ENCODE data around the gene S100A10. TPM values are rescaled to one million over a fixed set of nuclear protein-coding genes. Genes with fewer than 3 reads are reported as not detected.

Gene S100A10
- total and polyA plus RNA-seq, 4 donors = 7.0 to 99.5 (median 35.4) TPM

DNA sequence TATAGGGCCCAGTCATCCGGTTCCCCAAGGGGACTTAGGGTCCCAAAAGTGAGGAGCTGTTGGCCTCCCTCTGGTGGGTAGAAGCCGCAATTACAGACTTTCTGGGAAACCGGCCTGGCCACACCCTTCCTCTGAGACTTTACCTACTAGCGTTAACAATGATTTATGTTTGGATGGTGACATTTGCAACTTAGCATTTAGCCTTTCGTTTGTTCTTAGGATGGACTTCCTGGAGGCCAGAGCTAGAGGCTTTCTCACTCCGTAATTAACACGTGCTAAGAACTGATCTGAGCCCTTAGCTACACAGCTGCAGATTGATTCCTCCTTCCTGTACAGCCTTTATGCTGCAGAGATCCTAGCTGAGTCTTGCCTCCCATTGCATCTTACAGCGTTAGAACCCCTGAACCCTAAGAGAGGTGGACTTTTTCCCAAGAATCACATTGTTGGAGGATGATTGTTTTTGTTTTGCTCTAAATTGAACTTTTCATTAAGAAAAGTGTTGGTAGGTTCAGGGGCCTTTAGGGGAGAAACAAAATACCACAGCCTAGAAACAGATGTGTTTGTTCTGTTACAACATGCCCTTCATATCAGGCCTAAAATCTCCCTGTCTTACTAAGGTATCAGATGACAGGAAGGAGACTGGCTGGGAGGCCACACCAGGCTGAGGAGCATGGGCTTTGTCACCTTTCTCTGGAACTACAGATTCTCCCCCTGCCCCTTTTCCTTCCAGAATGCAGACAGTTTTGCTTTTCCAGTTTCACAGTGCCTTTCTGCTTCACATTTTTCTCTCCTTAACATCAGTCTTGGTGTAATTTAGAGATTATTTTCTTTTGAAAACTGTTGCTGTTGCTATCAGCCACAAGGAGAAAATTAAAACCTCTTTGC lies 41.2 kb upstream of the S100A10 start:
- Histone ChIP-seq H3K36me3 (ENCODE audit: control insufficient read depth in 4 of 4, insufficient read depth in 3 of 4, low read depth in 1 of 4, low read length in 3 of 4) (peaks cover 0 to 3% (median 0%) of the 10 kb centered on the region in 4 donors), H3K27me3 (ENCODE audit: control insufficient read depth in 4 of 4, insufficient read depth in 4 of 4, low read length in 3 of 4) (peaks cover 0 to 2% (median 0%) of the 10 kb centered on the region in 4 donors), H3K27ac (ENCODE audit: low read depth in 1 of 2, low read length in 2 of 2) (peak overlapping the region; percentile 80 to 93), H3K9me3 (ENCODE audit: control insufficient read depth in 4 of 4, low read length in 3 of 4) (no peaks in the 10 kb centered on the region), H3K4me1 (ENCODE audit: control insufficient read depth in 4 of 4, insufficient read depth in 4 of 4, low read length in 3 of 4) (peaks cover 3 to 14% (median 6%) of the 10 kb centered on the region in 4 donors), H3K9ac (ENCODE audit: low read depth in 1 of 2, low read length in 2 of 2) (peak overlapping the region; percentile 15 to 75), H3K4me3 (ENCODE audit: low read depth in 1 of 3, low read length in 3 of 3) (peak overlapping the region; percentile 35 to 58 (median 56))
- 38% methylated on average over 8 of the region's 8 CpGs for WGBS
- peak; percentile 33 for TF ChIP-seq CTCF (IDR thresholded peaks at IDR 0.05; ENCODE audit: low read depth, low read length, missing input control)
- no peak for TF ChIP-seq JUND (IDR thresholded peaks at IDR 0.05)
- peak; percentile 13 for TF ChIP-seq SP1 (IDR thresholded peaks at IDR 0.05)
- no peak for TF ChIP-seq FOXA2 (IDR thresholded peaks at IDR 0.05)
- TF ChIP-seq RXRA (IDR thresholded peaks at IDR 0.05) = no peak
- TF ChIP-seq ATF3 (IDR thresholded peaks at IDR 0.05) = no peak
- no peak for TF ChIP-seq FOXA1 (IDR thresholded peaks at IDR 0.05)
- TF ChIP-seq RAD21 (IDR thresholded peaks at IDR 0.05) = no peak
- TF ChIP-seq HNF4G (IDR thresholded peaks at IDR 0.05) = no peak
- TF ChIP-seq, protein P1, sequence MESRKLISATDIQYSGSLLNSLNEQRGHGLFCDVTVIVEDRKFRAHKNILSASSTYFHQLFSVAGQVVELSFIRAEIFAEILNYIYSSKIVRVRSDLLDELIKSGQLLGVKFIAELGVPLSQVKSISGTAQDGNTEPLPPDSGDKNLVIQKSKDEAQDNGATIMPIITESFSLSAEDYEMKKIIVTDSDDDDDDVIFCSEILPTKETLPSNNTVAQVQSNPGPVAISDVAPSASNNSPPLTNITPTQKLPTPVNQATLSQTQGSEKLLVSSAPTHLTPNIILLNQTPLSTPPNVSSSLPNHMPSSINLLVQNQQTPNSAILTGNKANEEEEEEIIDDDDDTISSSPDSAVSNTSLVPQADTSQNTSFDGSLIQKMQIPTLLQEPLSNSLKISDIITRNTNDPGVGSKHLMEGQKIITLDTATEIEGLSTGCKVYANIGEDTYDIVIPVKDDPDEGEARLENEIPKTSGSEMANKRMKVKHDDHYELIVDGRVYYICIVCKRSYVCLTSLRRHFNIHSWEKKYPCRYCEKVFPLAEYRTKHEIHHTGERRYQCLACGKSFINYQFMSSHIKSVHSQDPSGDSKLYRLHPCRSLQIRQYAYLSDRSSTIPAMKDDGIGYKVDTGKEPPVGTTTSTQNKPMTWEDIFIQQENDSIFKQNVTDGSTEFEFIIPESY (IDR thresholded peaks at IDR 0.05) = no peak
- TF ChIP-seq HNF4A (conservative IDR thresholded peaks at IDR 0.05) = no peak
- peak; percentile 53 for DNase-seq (ENCODE audit: low spot score)

DNA sequence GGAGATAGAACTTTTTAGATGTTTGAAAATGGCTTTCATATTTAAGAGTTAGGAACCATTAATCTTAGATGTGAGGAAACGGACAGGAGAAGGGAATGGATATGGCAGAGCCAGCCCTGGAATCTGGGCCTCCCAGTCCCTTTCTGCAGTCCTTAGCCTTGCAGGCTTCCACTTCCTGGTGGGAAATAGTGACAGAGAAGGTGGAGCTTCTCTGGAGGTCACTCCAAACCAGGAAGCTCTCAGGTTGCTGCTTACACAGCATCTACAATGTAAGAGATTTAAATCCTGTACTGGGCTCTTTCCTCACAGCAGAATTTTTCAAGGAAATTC lies 40.6 kb upstream of the S100A10 start:
- no peaks in the 10 kb centered on the region for H3K9me3 ChIP-seq (ENCODE audit: control insufficient read depth in 4 of 4, low read length in 3 of 4)
- WGBS = 72% methylated on average over 1 of the region's 1 CpG
- no peak overlapping the region for H3K27ac ChIP-seq (ENCODE audit: low read depth in 1 of 2, low read length in 2 of 2)
- TF ChIP-seq HNF4G (IDR thresholded peaks at IDR 0.05) (no peak), CTCF (IDR thresholded peaks at IDR 0.05; ENCODE audit: low read depth, low read length, missing input control) (no peak), GABPA (IDR thresholded peaks at IDR 0.05 in 1 of 2, conservative IDR thresholded peaks at IDR 0.05 in 1 of 2) (no peak), JUND (IDR thresholded peaks at IDR 0.05) (no peak), SP1 (IDR thresholded peaks at IDR 0.05) (no peak), HNF4A (conservative IDR thresholded peaks at IDR 0.05) (no peak), RXRA (IDR thresholded peaks at IDR 0.05) (no peak), RAD21 (IDR thresholded peaks at IDR 0.05) (no peak), REST (IDR thresholded peaks at IDR 0.05) (no peak), NR2F2 (IDR thresholded peaks at IDR 0.05) (no peak), EGR1 (IDR thresholded peaks at IDR 0.05; ENCODE audit: low read depth in 2 of 2) (no peak), FOXA1 (IDR thresholded peaks at IDR 0.05) (no peak), ATF3 (IDR thresholded peaks at IDR 0.05) (no peak), MAX (IDR thresholded peaks at IDR 0.05) (no peak)
- TF ChIP-seq, protein P1 (IDR thresholded peaks at IDR 0.05) = no peak
- peaks cover 0 to 2% (median 0%) of the 10 kb centered on the region in 4 donors for H3K27me3 ChIP-seq (ENCODE audit: control insufficient read depth in 4 of 4, insufficient read depth in 4 of 4, low read length in 3 of 4)
- no peak for DNase-seq (ENCODE audit: low spot score)
- H3K36me3 ChIP-seq (ENCODE audit: control insufficient read depth in 4 of 4, insufficient read depth in 3 of 4, low read depth in 1 of 4, low read length in 3 of 4) = peaks cover 0 to 3% (median 0%) of the 10 kb centered on the region in 4 donors
- H3K4me3 ChIP-seq (ENCODE audit: low read depth in 1 of 3, low read length in 3 of 3) = no peak overlapping the region
- peaks cover 3 to 14% (median 6%) of the 10 kb centered on the region in 4 donors for H3K4me1 ChIP-seq (ENCODE audit: control insufficient read depth in 4 of 4, insufficient read depth in 4 of 4, low read length in 3 of 4)
- peak overlapping the region in 1 of 2 donors; percentile 41 for H3K9ac ChIP-seq (ENCODE audit: low read depth in 1 of 2, low read length in 2 of 2)
